Osteoblast (primary cell): ENCODE data around the gene DTNB. TPM values are rescaled to one million over a fixed set of nuclear protein-coding genes. Genes with fewer than 3 reads are reported as not detected.

Experiments used
- DNase-seq: peaks from one replicate; pipeline ENCODE4 v3.0.0; 2011; ENCODE audit warnings: low spot score, mixed read lengths; ENCODE audit not compliant: insufficient read length; ENCODE audit errors: missing footprints
- H2AFZ ChIP-seq: 2 replicates; pipeline ENCODE4 v1.6.0; 2011; ENCODE audit warnings: mild to moderate bottlenecking, low read length
- H3K27ac ChIP-seq: 2 replicates; pipeline ENCODE4 v1.5.1; 2011; ENCODE audit warnings: mild to moderate bottlenecking, low read depth, low read length, moderate library complexity
- H3K27me3 ChIP-seq: 2 replicates; pipeline ENCODE4 v1.6.0; 2012; ENCODE audit warnings: mild to moderate bottlenecking, control low read depth, inconsistent platforms, low read length, moderate library complexity; ENCODE audit not compliant: insufficient read depth
- H3K36me3 ChIP-seq: 2 replicates; pipeline ENCODE4 v1.5.1; 2011; ENCODE audit warnings: mild to moderate bottlenecking, low read length, control low read depth, moderate library complexity; ENCODE audit not compliant: insufficient read depth
- H3K4me1 ChIP-seq: 2 replicates; pipeline ENCODE4 v1.5.1; 2011; ENCODE audit warnings: mild to moderate bottlenecking, low read length, control low read depth, moderate library complexity; ENCODE audit not compliant: insufficient read depth
- H3K4me2 ChIP-seq: 2 replicates; pipeline ENCODE4 v1.6.0; 2011; ENCODE audit warnings: mild to moderate bottlenecking, low read length; ENCODE audit not compliant: insufficient read depth
- H3K4me3 ChIP-seq: fragments of 200-600 bp; sonication (generic); 3 replicates; pipeline ENCODE4 v1.5.1; 2012; ENCODE audit warnings: mild to moderate bottlenecking, low read length, inconsistent platforms; ENCODE audit not compliant: insufficient read depth
- H3K79me2 ChIP-seq: 2 replicates; pipeline ENCODE4 v1.6.0; 2012; ENCODE audit warnings: mild to moderate bottlenecking, low read length, control low read depth, inconsistent platforms; ENCODE audit not compliant: insufficient read depth
- H3K9me3 ChIP-seq: 2 replicates; pipeline ENCODE4 v1.5.1; 2011; ENCODE audit warnings: low read depth, low read length, control low read depth
- H4K20me1 ChIP-seq: 2 replicates; pipeline ENCODE4 v1.6.0; 2012; ENCODE audit warnings: mild to moderate bottlenecking, low read length, control low read depth; ENCODE audit not compliant: insufficient read depth
- CTCF ChIP-seq: IDR thresholded peaks from 2 replicates; pipeline ENCODE4 v1.5.1; 2011; ENCODE audit warnings: mild to moderate bottlenecking, low read depth, low read length, moderate library complexity; ENCODE audit errors: extremely low read depth
- total RNA-seq: library from RNA; depleted of rRNA; stranded (reverse); fragments of >200 nt; gene quantifications from 2 replicates; pipeline ENCODE4 v1.2.3, GENCODE V29; 2012

Gene DTNB
- total RNA-seq, 1 donor: 9.8 TPM

DNA sequence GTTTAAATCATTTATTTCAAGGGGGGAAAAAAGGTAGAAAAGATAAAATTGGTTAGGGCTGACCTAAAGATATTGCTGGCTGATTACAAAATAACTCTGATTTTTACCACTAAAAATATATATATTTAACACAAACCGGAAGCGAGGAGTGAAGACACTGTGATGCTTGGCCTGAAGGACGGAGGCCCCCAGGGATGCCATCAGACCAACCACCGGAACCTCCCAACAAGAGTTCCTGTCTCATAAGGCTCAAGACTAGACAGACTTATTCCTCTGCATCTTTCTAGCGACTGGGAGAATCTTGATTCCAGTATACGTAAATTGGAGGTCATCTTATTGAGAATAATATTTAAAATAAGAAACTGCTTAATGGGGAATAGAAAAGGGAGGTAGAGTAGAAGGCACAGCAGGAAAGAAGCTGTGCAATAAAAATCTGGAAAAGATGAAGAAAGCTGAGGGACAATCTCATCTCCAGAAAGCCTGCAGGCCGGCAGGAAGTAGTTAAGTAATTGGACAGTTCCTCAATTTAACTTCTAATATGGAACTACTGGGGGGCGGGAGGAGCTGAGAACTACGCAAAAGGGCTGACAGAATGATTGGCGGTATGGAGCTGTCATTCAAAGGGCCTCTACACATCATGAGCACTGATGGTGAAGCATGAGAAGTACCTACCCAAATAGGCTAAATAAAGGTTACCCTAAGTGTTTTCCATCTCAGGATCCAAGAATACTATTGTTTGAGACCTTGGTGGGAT, 91.1 kb downstream of the DTNB start:
- DNase-seq: no peak
- Histone ChIP-seq H3K27me3 (no peaks in the 10 kb centered on the region), H2AFZ (no peak overlapping the region), H3K4me1 (peaks cover 6% of the 10 kb centered on the region), H3K27ac (no peak overlapping the region), H4K20me1 (no peaks in the 10 kb centered on the region), H3K9me3 (no peaks in the 10 kb centered on the region), H3K79me2 (no peaks in the 10 kb centered on the region), H3K4me3 (no peak overlapping the region), H3K4me2 (no peak overlapping the region), H3K36me3 (no peaks in the 10 kb centered on the region)
- TF ChIP-seq CTCF: no peak

DNA sequence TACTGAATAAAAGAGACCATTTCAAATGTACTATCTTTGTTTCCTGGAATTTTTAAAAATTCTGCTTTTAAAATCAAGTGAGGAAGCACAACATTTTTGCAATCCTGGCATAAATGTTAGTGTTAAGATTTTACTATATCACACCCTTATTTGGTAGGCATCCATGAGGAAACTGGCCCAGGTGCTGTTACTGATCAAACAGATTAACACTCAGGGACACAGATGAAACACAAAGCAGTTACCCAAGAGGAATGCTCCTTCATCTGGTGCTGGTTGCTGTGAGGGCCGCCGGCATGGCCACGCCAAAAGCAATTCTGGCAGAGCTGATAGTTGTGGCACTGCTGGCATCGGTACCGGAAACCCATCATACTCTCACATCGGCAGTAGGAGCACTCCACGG, 96.8 kb downstream of the DTNB start:
- Histone ChIP-seq H3K27me3 (no peaks in the 10 kb centered on the region), H3K27ac (no peak overlapping the region), H3K9me3 (no peaks in the 10 kb centered on the region), H4K20me1 (no peaks in the 10 kb centered on the region), H3K79me2 (no peaks in the 10 kb centered on the region), H3K4me1 (no peaks in the 10 kb centered on the region), H3K36me3 (no peaks in the 10 kb centered on the region), H3K4me2 (no peak overlapping the region), H2AFZ (no peak overlapping the region), H3K4me3 (no peak overlapping the region)
- DNase-seq: no peak
- TF ChIP-seq CTCF: no peak

GRCh38 chr2:25572638-25573037, 100.7 kb downstream of the DTNB start:
- Histone ChIP-seq H2AFZ (no peak overlapping the region), H3K36me3 (no peaks in the 10 kb centered on the region), H3K27me3 (no peaks in the 10 kb centered on the region), H3K4me3 (no peak overlapping the region), H3K79me2 (no peaks in the 10 kb centered on the region), H3K4me2 (no peak overlapping the region), H3K27ac (no peak overlapping the region), H4K20me1 (no peaks in the 10 kb centered on the region), H3K9me3 (no peaks in the 10 kb centered on the region), H3K4me1 (no peaks in the 10 kb centered on the region)
- TF ChIP-seq CTCF: no peak
- no peak for DNase-seq

- no peak overlapping the region for H3K4me3 ChIP-seq
- no peak overlapping the region for H2AFZ ChIP-seq
- H3K36me3 ChIP-seq: no peaks in the 10 kb centered on the region
- DNase-seq: no peak
- no peak for TF ChIP-seq CTCF
- H3K27me3 ChIP-seq: no peaks in the 10 kb centered on the region
- H3K4me2 ChIP-seq: no peak overlapping the region
- no peaks in the 10 kb centered on the region for H3K79me2 ChIP-seq
- no peaks in the 10 kb centered on the region for H4K20me1 ChIP-seq
- H3K4me1 ChIP-seq: peaks cover 4% of the 10 kb centered on the region
- H3K27ac ChIP-seq: no peak overlapping the region
- H3K9me3 ChIP-seq: no peaks in the 10 kb centered on the region
Observed at GRCh38 chr2:25570161-25570845, 103.1 kb downstream of the DTNB start.
